ENCODE measurements around the gene KRT78. TPM values are rescaled to one million over a fixed set of nuclear protein-coding genes. Genes with fewer than 3 reads are reported as not detected.
A peak's percentile ranks its signal among the peaks of the same experiment; 100 is the strongest.

The KRT78 gene
- total and polyA plus RNA-seq, 8 donors: 0.14 to 0.21 (median 0.14) TPM; not detected in 5

DNA sequence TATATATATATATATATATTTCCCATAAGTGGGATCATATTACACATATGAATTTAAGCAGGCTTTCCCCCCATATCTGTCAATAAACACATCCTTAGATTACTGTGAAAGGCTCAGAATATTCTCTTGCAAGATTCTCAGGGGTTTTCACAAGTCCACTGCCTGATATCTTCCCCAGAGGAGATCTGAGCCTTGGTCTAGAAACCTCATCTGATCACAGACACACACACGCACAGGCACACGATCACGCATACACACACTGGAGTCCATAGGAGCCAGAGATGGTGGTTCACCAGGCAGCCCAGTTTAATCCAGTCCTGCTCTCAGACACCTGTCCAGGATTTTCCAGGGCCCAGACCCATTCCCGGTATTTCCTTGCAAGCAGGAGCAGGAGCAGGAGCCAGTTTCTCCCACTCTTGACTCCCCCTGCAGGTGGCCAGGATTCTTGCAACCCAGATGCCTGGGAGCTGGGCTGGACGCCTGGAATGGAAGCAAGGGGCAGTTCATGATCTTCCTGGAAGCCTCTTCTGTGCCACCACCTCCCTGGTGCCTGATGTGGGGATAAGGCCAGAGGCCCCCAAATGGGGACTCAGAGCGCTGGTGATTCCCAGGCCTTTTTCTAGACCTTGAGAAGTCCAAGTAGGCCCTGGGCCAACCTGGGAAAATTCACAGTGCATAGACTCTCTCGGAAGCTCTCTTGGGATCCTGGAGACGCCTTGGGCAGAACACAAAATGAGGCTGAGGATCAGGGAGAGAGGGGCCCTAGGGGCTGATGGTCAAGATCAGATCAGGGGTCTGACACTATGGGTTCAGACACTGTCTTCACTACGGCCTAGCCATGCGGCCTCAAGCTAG lies 16.5 kb upstream of the KRT78 start:
- intact Hi-C loops (cut with DNase I): loop anchor here in 1 of 2 donors (5.0 kb wide), 1 partner anchor 488 kb away; no protein-coding TSS in a partner anchor
- Histone ChIP-seq H3K4me3 (no peak overlapping the region), H3K36me3 (no peaks in the 10 kb centered on the region), H3K4me1 (peaks cover 0 to 9% of the 10 kb centered on the region in 2 donors), H3K9me3 (no peaks in the 10 kb centered on the region), H3K27me3 (no peaks in the 10 kb centered on the region), H3K27ac (no peak overlapping the region)
- peak; percentile 92 for ATAC-seq
- peak; percentile 73 to 81 for TF ChIP-seq CTCF (IDR thresholded peaks at IDR 0.05)
- DNase-seq: peak in 3 of 4 donors; percentile 62 to 78 (median 69)

DNA sequence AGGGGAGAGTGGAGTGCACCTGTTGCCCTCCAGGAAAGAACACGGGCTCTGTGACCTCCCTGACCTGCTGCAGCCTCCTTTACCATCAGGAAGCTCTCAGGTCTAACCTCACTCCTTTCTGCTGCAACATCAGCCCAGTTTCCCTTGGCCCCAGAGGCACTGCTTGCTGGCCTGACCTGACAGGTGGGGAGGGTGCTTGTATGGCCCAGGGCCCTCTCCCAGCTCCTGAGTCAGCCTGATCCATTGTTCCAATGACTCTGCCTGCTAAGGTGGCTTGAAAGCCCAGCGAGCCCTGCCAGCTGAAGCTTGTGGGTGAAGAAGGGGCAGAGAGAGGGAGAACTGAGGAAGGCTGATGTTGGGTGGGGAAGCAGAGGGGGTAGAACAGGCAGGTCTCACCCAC lies 13.2 kb upstream of the KRT78 start:
- intact Hi-C loops (cut with DNase I): no loop called here

DNA sequence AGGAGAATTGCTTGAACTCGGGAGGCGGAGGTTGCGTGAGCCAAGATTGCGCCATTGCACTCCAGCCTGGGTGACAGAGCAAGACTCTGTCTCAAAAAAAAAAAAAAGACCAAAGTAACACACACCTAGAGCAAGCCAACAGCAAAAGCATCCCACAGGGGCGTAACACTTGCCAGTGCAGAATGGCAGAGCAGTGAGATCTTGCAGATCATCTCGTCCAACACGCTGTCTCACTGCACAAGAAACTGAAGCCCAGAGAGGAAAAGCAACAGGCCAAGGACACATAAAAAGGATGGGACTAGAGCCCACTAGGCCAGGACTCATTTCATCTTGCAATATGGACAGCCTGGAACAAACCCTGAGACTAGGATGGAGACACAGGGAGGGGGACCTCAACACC lies 12.7 kb upstream of the KRT78 start:
- Histone ChIP-seq H3K9me3 (no peaks in the 10 kb centered on the region), H3K4me3 (no peak overlapping the region), H3K27me3 (peaks cover 0 to 8% of the 10 kb centered on the region in 2 donors), H3K36me3 (no peaks in the 10 kb centered on the region), H3K4me1 (no peaks in the 10 kb centered on the region), H3K27ac (no peak overlapping the region)
- intact Hi-C loops (cut with DNase I): no loop called here
- ATAC-seq (no peak), DNase-seq (peak in 1 of 4 donors; percentile 18)
- no peak for TF ChIP-seq CTCF (IDR thresholded peaks at IDR 0.05)

More for the DNA sequence above, 13.2 kb upstream of the KRT78 start:
- H3K9me3 ChIP-seq: no peaks in the 10 kb centered on the region
- H3K36me3 ChIP-seq: no peaks in the 10 kb centered on the region
- no peak overlapping the region for H3K27ac ChIP-seq
- H3K4me3 ChIP-seq: no peak overlapping the region
- no peaks in the 10 kb centered on the region for H3K4me1 ChIP-seq
- DNase-seq: no peak
- TF ChIP-seq CTCF (IDR thresholded peaks at IDR 0.05): no peak
- peaks cover 0 to 4% of the 10 kb centered on the region in 2 donors for H3K27me3 ChIP-seq
- no peak for ATAC-seq

DNA sequence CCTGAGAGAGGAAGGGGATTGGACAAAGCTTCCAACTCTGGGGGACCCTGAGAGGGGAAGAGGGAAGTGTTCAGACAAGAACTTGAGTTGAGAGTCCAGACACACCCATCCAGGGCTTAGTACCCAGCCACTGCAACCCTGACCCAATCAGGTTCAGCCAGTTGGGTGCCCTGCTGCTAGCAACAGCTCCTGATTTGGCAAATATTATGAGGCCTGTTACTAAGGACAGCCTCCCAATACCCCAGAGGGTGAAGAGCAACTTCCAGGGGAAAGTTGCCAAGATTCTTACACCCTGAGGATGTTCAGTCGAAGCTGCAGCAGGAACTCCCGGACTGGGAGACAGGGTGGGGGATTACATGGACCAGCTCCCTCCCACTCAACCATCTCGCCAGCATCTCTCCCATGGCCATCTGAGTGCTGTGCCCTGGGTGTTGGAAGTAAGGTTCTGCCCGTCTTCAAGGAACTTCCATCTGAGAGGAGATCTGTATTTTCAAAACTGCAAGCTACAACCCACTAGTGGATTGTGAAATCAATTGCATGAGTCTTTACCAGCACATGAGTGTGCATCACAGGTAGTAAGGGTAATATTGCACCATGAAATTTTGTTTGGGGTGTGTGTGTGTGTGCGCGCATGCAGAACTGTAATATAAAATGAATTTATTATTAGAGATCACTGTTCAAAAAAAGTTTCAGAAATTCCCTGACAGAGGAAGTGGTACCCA lies 11.5 kb upstream of the KRT78 start:
- Histone ChIP-seq H3K27me3 (peaks cover 0 to 8% of the 10 kb centered on the region in 2 donors), H3K4me3 (no peak overlapping the region), H3K4me1 (no peaks in the 10 kb centered on the region), H3K36me3 (no peaks in the 10 kb centered on the region), H3K9me3 (no peaks in the 10 kb centered on the region), H3K27ac (no peak overlapping the region)
- TF ChIP-seq CTCF (IDR thresholded peaks at IDR 0.05): no peak
- intact Hi-C loops (cut with DNase I): no loop called here
- DNase-seq: peak in 2 of 4 donors; percentile 15 to 73
- peak; percentile 93 for ATAC-seq

GRCh38 chr12:52857500-52857899 lies 8.7 kb upstream of the KRT78 start:
- Histone ChIP-seq H3K36me3 (no peaks in the 10 kb centered on the region), H3K27me3 (peaks cover 0 to 22% of the 10 kb centered on the region in 2 donors), H3K27ac (no peak overlapping the region), H3K4me3 (no peak overlapping the region), H3K4me1 (no peaks in the 10 kb centered on the region), H3K9me3 (no peaks in the 10 kb centered on the region)
- TF ChIP-seq CTCF (IDR thresholded peaks at IDR 0.05): no peak
- DNase-seq (no peak), ATAC-seq (no peak)
- intact Hi-C loops (cut with DNase I): no loop called here

All from left lung (tissue), 10 donors.